ENCODE measurements around the gene KLF6. TPM values are rescaled to one million over a fixed set of nuclear protein-coding genes. Genes with fewer than 3 reads are reported as not detected.

Gene KLF6
- total and polyA plus RNA-seq, 2 of the 4 experiments (the other 2 are of a cell fraction), result 69.0 to 123 TPM

DNA sequence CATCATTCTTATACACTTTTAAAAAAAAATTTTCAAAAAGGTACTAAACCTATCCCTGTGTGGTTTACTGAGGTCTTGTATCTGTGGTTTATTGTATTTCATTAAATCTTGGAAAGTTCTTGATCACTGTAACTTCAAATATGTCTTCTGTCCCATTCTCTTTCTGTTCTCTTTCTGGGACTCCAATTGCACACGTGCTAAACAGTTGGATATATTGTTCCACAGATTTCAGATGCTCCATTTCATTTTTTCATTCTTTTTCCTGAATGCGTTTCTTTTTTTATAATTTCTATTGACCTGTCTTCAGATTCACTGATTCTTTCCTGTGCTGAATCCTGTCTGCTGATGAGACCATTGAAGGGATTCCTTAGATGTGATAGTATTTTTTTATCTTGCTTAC is 4.6 kb upstream of the KLF6 start:
- Histone ChIP-seq H2AFZ (replicated peaks; ENCODE audit: low read length, poor library complexity) (no peak overlapping the region), H3K4me2 (ENCODE audit: low read depth, low read length) (no peak overlapping the region), H3K4me3 (ENCODE audit: insufficient read depth, low read depth, low read length) (no peak overlapping the region), H2BK120ac (ENCODE audit: low read depth, low read length) (no peak overlapping the region), H4K20me1 (ENCODE audit: insufficient read depth, low read length) (no peaks in the 10 kb centered on the region), H2BK20ac (ENCODE audit: low read depth, low read length) (no peak overlapping the region), H4K91ac (ENCODE audit: insufficient read depth, low read depth, low read length) (no peak overlapping the region), H3K9ac (ENCODE audit: low read depth, low read length) (no peak overlapping the region), H2AK5ac (ENCODE audit: low read depth, low read length) (no peak overlapping the region), H3K23ac (ENCODE audit: low read depth, low read length) (no peak overlapping the region), H4K5ac (ENCODE audit: low read depth, low read length) (no peak overlapping the region), H3K27me3 (ENCODE audit: control insufficient read depth, insufficient read depth, low read length) (no peaks in the 10 kb centered on the region), H3K9me3 (ENCODE audit: control insufficient read depth, insufficient read depth, low read length) (peaks cover 10% of the 10 kb centered on the region), H3K27ac (ENCODE audit: insufficient read depth, low read length) (no peak overlapping the region), H3K9me1 (ENCODE audit: insufficient read depth, low read length) (peaks cover 6% of the 10 kb centered on the region), H3K14ac (replicated peaks; ENCODE audit: low read depth, low read length) (no peak overlapping the region), H2AK9ac (replicated peaks; ENCODE audit: low read depth, low read length, poor library complexity) (no peak overlapping the region), H3K56ac (ENCODE audit: extremely low read depth, insufficient read depth, low read length) (no peak overlapping the region), H3K4ac (ENCODE audit: low read depth, low read length) (no peak overlapping the region), H3K79me1 (ENCODE audit: low read depth in 1 of 2, low read length in 2 of 2) (peaks cover 3 to 10% of the 10 kb centered on the region in 2 experiments; a peak in 3 of 4 replicates), H3K4me1 (ENCODE audit: control insufficient read depth, insufficient read depth, low read length) (peaks cover 7% of the 10 kb centered on the region), H4K8ac (ENCODE audit: low read depth in 2 of 2, low read length in 2 of 2) (no peak overlapping the region), H3K18ac (ENCODE audit: low read depth, low read length) (no peak overlapping the region), H2BK15ac (ENCODE audit: low read depth, low read length) (no peak overlapping the region), H2BK5ac (ENCODE audit: low read depth, low read length, poor library complexity, severe bottlenecking) (no peak overlapping the region), H3K36me3 (ENCODE audit: control insufficient read depth, insufficient read depth, low read length) (no peaks in the 10 kb centered on the region)
- in situ Hi-C loops (cut with MboI; ENCODE audit: low sequenced_read_pairs) (loop anchor here (10.0 kb wide), 1 partner anchor 985 kb away; no protein-coding TSS in a partner anchor), intact Hi-C loops (cut with micrococcal nuclease) (loop anchor here (5.0 to 10.0 kb wide), 2 partner anchors 98 to 245 kb away; no protein-coding TSS in a partner anchor), dilution Hi-C loops (cut with HindIII; ENCODE audit: low sequenced_read_pairs, unreplicated experiment) (no loop called here)
- POLR2A ChIA-PET (ENCODE audit: unreplicated experiment), result no interaction called here
- TF ChIP-seq SMC3 (IDR thresholded peaks at IDR 0.05; ENCODE audit: low read depth, low read length) (no peak), POLR2A (IDR thresholded peaks at IDR 0.05; ENCODE audit: low read depth, low read length) (no peak), RFX5 (IDR thresholded peaks at IDR 0.05; ENCODE audit: low read depth, low read length) (no peak), RCOR1 (IDR thresholded peaks at IDR 0.05; ENCODE audit: insufficient replicate concordance, low read length) (no peak), USF2 (IDR thresholded peaks at IDR 0.05; ENCODE audit: low read depth, low read length) (no peak), CHD1 (IDR thresholded peaks at IDR 0.05; ENCODE audit: low read depth, low read length) (no peak), CTCF (conservative IDR thresholded peaks at IDR 0.05; ENCODE audit: low read depth, low read length) (no peak), MAZ (IDR thresholded peaks at IDR 0.05; ENCODE audit: borderline replicate concordance, low read depth, low read length) (no peak), MXI1 (IDR thresholded peaks at IDR 0.05; ENCODE audit: borderline replicate concordance, low read depth, low read length) (no peak)
- CTCF ChIA-PET, result interaction anchor here (0.7 kb wide), 1 partner anchor 342 kb away, joined by 3 read pairs; no protein-coding TSS in a partner anchor
- ATAC-seq (ENCODE audit: low read depth) (no peak), DNase-seq (no peak)
- no TSS peak for BruUV-seq (replicated peaks)
- no CpG with 5 or more reads among the region's 2 CpGs for WGBS, 2 experiments (ENCODE audit: extremely low coverage in 2 of 2, insufficient read length in 1 of 2)
